Activated CD8-positive, alpha-beta T cell treated with anti-CD3 and anti-CD28 coated beads for 36 hours (primary cell): Measurements from ENCODE around the gene IL22RA1. TPM values are rescaled to one million over a fixed set of nuclear protein-coding genes. Genes with fewer than 3 reads are reported as not detected.

ENCODE experiments used
- ATAC-seq: fragments of 200-7000 bp; cut with Tn5 transposase; one replicate; pipeline ENCODE4 v1.10.0; 2021; ENCODE audit warnings: mild to moderate bottlenecking, moderate library complexity
- CTCF ChIA-PET: fragments of 350-600 bp; sonication (Branson Sonifier 250); formaldehyde crosslinking; loops from one replicate; lab custom pipeline; 2021; ENCODE audit warnings: antibody characterized with exemption; lab: Charles Lee
- POLR2A ChIA-PET: fragments of 350-600 bp; sonication (Branson Sonifier 250); formaldehyde crosslinking; loops from one replicate; lab custom pipeline; 2021; ENCODE audit warnings: antibody characterized with exemption; lab: Charles Lee
- DNase-seq: peaks from one replicate; pipeline ENCODE4 v3.0.0-alpha.2; 2020
- H3K27ac Mint-ChIP-seq: one replicate; pipeline ENCODE4 v1.8.0; 2021; ENCODE audit warnings: mild to moderate bottlenecking, mixed read lengths
- H3K27me3 Mint-ChIP-seq: one replicate; pipeline ENCODE4 v1.8.0; 2021; ENCODE audit warnings: mixed read lengths
- H3K36me3 Mint-ChIP-seq: one replicate; pipeline ENCODE4 v1.8.0; 2021; ENCODE audit warnings: low read depth, mixed read lengths
- H3K4me1 Mint-ChIP-seq: one replicate; pipeline ENCODE4 v1.8.0; 2021; ENCODE audit warnings: low read depth, mixed read lengths
- H3K4me3 Mint-ChIP-seq: one replicate; pipeline ENCODE4 v1.8.0; 2021; ENCODE audit warnings: mild to moderate bottlenecking, moderate library complexity, mixed read lengths
- H3K9me3 Mint-ChIP-seq: one replicate; pipeline ENCODE4 v1.8.0; 2021; ENCODE audit warnings: mixed read lengths
- intact Hi-C: fragments of 100-400 bp; cut with micrococcal nuclease; formaldehyde crosslinking; loops from one replicate; pipeline ENCODE4 v1.10.0; 2022
- total RNA-seq, 2 experiments: library from RNA; stranded (reverse); gene quantifications; one replicate each; pipeline ENCODE4 v1.2.3, GENCODE V29; 2021
- TF ChIP-seq, protein P1 (sequence below): fragments of 200-600 bp; IDR thresholded peaks from one replicate; pipeline ENCODE4 v1.8.0; 2022; ENCODE audit warnings: antibody characterized with exemption, mild to moderate bottlenecking

IL22RA1 gene
- total RNA-seq, 2 experiments from 2014 or later: not detected

DNA sequence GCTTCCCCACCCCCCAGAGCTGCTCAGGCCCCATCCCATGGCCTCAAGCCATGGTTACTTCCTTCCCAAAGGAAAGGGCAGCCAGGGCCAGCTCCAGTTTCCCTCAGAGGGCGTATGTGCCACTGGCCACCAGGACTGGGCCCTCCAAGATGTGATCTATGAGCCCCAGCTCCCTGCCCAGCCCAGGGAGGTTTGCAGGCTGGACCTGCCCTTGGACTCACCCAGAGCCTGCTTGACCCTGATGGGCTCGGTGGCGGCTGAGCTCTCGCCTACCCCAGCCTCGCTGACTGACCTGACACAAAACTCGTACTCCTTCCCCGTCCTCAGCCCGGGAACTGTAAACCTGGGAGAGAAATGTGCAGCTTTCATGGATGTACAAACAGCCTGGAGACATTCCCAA lies 60.6 kb downstream of the IL22RA1 start:
- Mint-ChIP-seq H3K9me3 (no peaks in the 10 kb centered on the region), H3K4me1 (no peaks in the 10 kb centered on the region)
- POLR2A ChIA-PET: interaction anchor here (1.1 kb wide), 1 partner anchor 17 kb away, joined by 3 read pairs; no protein-coding TSS in a partner anchor

DNA sequence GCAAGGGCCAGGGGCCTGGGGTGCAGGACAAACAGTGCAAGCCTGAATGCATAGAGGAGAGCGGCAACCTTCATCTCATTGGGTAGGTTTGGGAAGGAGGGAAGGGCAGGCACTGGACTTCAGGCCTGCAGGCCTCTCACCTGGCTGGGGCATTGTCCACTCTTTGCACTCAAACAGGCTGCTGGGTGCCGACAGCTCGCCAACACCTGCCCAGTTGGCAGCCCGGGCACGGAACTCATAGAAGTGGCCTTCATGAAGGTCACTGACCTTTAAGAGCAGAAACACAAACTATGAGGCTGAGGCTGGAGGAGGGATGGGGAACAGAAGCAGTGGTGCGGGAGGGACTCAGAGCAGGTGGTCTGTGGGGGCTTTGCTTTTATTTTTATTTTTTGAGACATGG lies 61.8 kb downstream of the IL22RA1 start:
- TF ChIP-seq, protein P1, sequence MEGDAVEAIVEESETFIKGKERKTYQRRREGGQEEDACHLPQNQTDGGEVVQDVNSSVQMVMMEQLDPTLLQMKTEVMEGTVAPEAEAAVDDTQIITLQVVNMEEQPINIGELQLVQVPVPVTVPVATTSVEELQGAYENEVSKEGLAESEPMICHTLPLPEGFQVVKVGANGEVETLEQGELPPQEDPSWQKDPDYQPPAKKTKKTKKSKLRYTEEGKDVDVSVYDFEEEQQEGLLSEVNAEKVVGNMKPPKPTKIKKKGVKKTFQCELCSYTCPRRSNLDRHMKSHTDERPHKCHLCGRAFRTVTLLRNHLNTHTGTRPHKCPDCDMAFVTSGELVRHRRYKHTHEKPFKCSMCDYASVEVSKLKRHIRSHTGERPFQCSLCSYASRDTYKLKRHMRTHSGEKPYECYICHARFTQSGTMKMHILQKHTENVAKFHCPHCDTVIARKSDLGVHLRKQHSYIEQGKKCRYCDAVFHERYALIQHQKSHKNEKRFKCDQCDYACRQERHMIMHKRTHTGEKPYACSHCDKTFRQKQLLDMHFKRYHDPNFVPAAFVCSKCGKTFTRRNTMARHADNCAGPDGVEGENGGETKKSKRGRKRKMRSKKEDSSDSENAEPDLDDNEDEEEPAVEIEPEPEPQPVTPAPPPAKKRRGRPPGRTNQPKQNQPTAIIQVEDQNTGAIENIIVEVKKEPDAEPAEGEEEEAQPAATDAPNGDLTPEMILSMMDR: no peak
- CTCF ChIA-PET: interaction anchor here (1.9 kb wide), 1 partner anchor 69 kb away, joined by 6 read pairs; no protein-coding TSS in a partner anchor
- peaks cover 6% of the 10 kb centered on the region for H3K27me3 Mint-ChIP-seq

More for the DNA sequence above, 60.6 kb downstream of the IL22RA1 start:
- CTCF ChIA-PET: interaction anchor here (0.8 to 1.9 kb wide), 3 partner anchors 11 to 119 kb away, joined by 3 to 6 read pairs (median 3); no protein-coding TSS in a partner anchor
- peaks cover 6% of the 10 kb centered on the region for H3K27me3 Mint-ChIP-seq
- H3K4me3 Mint-ChIP-seq: no peak overlapping the region
- intact Hi-C loops: no loop called here
- no peak overlapping the region for H3K27ac Mint-ChIP-seq
- TF ChIP-seq, protein P1: no peak
- H3K36me3 Mint-ChIP-seq: no peaks in the 10 kb centered on the region
- DNase-seq (no peak), ATAC-seq (no peak)

DNA sequence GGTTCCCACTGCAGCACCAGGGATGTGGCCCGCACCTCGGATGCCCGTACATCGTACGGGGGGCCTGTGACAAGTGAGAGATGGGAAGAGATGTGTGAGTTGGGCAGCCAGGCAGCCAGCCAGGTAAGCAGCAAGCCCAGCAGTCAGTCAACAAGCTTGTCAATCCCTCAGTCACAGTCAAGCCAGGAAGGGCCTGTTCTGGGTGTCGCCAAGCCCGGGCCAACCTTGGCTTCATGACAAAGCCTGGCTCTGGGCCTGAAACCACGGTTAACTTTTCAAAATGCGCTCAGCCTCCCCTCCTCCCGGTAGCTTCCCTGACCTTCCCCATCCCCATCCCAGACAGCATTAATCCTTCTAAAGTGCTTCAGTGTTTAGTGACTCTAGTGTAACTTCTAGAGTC lies 62.8 kb downstream of the IL22RA1 start:
- peaks cover 5% of the 10 kb centered on the region for H3K27me3 Mint-ChIP-seq
- ChIA-PET POLR2A (no interaction called here), CTCF (no interaction called here)
- H3K27ac Mint-ChIP-seq: no peak overlapping the region
- ATAC-seq (no peak), DNase-seq (no peak)
- no peaks in the 10 kb centered on the region for H3K36me3 Mint-ChIP-seq
- H3K4me1 Mint-ChIP-seq: no peaks in the 10 kb centered on the region
- intact Hi-C loops: no loop called here
- H3K4me3 Mint-ChIP-seq: no peak overlapping the region
- H3K9me3 Mint-ChIP-seq: no peaks in the 10 kb centered on the region
- TF ChIP-seq, protein P1: no peak

More for the DNA sequence above, 61.8 kb downstream of the IL22RA1 start:
- intact Hi-C loops: no loop called here
- no peaks in the 10 kb centered on the region for H3K9me3 Mint-ChIP-seq
- H3K4me3 Mint-ChIP-seq: no peak overlapping the region
- POLR2A ChIA-PET: interaction anchor here (0.8 kb wide), 1 partner anchor 87 kb away, joined by 3 read pairs; no protein-coding TSS in a partner anchor
- DNase-seq (no peak), ATAC-seq (no peak)
- H3K27ac Mint-ChIP-seq: no peak overlapping the region
- no peaks in the 10 kb centered on the region for H3K36me3 Mint-ChIP-seq
- no peaks in the 10 kb centered on the region for H3K4me1 Mint-ChIP-seq

DNA sequence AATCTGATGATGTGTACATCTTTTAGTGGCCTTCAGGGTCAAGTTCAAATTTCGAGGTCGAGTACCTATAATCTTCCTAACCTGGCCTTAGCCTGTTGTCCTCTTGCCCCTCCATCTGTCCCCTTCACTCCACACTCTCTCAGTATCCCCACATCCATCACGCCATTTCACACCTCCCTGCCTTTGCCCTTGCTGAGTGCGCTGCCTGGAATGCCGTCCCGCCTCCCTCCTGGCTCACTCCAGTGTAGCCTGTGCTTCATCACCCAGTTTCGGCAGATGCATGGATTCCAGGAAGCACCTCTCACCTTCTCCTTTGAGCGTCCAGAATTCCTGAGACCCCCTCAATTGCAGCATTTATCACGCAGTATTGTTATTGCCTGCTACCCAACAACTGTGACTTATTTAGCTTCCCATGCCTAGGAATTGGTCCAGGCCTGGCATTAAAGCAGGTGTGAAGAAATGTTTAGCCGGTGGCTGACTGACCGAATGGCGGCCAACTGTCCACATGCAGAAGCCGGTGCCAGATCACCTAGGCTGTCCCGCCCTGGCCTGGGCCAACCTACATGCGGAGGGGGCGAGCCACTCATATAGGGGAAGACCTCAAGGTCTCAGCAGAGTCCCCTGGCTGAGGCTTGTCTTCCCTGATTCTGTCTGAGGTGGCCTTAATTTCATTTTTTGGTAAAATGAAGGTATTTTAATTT lies 65.5 kb downstream of the IL22RA1 start:
- H3K36me3 Mint-ChIP-seq: no peaks in the 10 kb centered on the region
- intact Hi-C loops: no loop called here

DNA sequence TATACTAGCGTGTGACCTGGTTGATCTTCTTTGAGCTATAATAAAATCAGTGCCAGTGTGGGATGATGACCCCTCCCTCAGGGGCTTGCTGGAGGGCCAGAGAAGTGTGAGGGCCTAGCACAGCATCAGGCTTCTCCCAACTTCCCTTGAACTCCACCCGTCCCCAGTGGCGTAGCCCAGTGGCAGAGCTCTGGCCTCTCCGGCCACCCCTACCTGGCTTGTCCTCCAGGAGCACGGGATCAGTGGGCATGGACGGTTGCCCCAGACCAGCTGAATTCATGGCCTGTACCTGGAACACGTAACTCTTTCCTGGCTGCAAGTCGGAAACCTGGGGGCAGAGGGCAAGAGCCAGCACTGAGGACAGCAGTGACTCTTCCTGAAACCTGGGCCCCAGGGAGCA lies 67.0 kb downstream of the IL22RA1 start:
- no peak overlapping the region for H3K4me3 Mint-ChIP-seq
- H3K27ac Mint-ChIP-seq: no peak overlapping the region
- H3K9me3 Mint-ChIP-seq: no peaks in the 10 kb centered on the region
- no peaks in the 10 kb centered on the region for H3K36me3 Mint-ChIP-seq
- CTCF ChIA-PET: no interaction called here
- TF ChIP-seq, protein P1: no peak
- ATAC-seq (no peak), DNase-seq (no peak)
- intact Hi-C loops: no loop called here
- no peaks in the 10 kb centered on the region for H3K27me3 Mint-ChIP-seq
- POLR2A ChIA-PET: no interaction called here
- no peaks in the 10 kb centered on the region for H3K4me1 Mint-ChIP-seq

More for the DNA sequence above, 65.5 kb downstream of the IL22RA1 start:
- no peaks in the 10 kb centered on the region for H3K4me1 Mint-ChIP-seq
- ATAC-seq (no peak), DNase-seq (no peak)
- TF ChIP-seq, protein P1: no peak
- no peaks in the 10 kb centered on the region for H3K9me3 Mint-ChIP-seq
- ChIA-PET POLR2A (no interaction called here), CTCF (no interaction called here)
- H3K27ac Mint-ChIP-seq: no peak overlapping the region
- no peaks in the 10 kb centered on the region for H3K27me3 Mint-ChIP-seq
- no peak overlapping the region for H3K4me3 Mint-ChIP-seq
